Right hindlimb (tissue), 1 donor: ENCODE results near the gene NEO1.

Source experiments
- DNase-seq: peaks from one replicate; pipeline ENCODE4 v3.0.0-alpha.2; 2018

Gene NEO1

DNA sequence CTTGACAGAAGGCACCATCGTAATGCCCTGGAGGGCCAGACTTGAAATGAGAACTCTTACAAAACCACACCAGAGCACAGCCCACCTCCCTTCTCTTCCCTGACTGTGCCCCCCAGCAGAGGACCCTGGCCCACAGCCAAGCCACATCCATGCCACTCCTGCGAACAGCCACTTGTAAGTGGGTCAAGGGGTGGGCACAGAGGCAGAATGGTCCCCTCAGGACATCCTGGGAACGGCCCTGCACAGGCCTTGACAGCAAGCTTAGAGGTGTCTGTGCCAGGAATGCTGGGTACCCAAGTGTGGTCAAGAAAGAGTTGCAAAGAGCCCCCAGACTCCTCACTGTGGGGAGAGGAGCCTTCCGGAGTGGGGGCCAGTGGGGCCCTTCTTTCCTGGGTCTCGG lies 283.2 kb downstream of the NEO1 start:
- DNase-seq, result no peak

DNA sequence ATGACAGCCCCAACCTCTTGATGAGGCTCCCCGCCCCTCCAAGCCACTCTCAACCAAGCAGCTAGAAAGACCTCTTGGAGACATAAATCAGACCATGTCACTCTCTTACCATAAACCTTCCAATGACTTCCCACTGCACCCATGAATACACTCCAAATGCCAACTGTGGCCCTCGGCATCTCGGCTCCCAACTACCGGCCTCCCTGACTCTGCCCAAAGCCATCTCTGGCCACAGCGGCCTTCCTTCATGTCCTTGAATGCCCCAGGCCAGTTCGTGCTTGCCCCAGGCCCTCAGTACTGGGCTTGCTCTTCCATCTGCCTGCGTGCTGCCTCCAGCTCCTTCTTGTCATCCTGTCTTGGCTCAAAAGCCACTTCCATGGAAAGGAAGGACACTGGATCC lies 284.5 kb downstream of the NEO1 start:
- no peak for DNase-seq

DNA sequence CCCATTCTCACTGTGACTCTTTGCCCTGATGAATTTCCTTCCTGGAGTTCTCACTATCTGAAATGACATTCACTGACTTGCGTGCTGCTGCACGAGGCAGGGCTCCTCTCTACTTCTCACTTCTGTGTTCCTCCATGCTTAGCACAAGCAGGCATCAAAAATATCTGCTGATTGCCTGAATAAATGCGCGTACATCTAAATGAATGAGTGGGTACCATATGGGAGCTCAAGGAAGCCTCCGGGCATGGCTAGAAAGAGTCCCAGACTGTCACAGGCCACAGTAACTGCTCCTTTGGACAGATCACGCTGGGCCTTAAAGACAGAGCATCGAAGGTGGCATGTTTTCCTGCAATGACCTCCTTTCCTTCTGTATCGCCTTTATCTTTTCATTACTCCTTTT lies 284.9 kb downstream of the NEO1 start:
- DNase-seq, result no peak

DNA sequence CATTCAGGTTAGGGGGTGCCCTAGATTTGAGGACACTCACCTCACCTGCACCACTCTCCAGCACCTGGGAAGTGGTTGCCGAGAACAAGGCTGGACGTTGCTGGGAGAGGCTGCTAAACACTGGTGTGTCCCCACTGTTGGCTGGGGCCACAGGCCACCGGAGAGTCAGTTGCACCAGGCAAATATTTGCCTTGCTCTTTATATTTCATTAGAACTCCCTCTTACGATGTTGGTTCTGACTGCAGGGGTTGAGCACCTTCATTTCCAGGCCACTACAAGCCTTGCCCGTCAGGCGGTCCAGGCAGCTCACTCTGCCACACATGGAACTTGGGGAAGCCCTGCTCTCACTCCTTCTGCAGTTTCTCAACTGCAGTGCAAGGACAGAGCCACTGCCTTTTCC lies 285.8 kb downstream of the NEO1 start:
- DNase-seq, result no peak

DNA sequence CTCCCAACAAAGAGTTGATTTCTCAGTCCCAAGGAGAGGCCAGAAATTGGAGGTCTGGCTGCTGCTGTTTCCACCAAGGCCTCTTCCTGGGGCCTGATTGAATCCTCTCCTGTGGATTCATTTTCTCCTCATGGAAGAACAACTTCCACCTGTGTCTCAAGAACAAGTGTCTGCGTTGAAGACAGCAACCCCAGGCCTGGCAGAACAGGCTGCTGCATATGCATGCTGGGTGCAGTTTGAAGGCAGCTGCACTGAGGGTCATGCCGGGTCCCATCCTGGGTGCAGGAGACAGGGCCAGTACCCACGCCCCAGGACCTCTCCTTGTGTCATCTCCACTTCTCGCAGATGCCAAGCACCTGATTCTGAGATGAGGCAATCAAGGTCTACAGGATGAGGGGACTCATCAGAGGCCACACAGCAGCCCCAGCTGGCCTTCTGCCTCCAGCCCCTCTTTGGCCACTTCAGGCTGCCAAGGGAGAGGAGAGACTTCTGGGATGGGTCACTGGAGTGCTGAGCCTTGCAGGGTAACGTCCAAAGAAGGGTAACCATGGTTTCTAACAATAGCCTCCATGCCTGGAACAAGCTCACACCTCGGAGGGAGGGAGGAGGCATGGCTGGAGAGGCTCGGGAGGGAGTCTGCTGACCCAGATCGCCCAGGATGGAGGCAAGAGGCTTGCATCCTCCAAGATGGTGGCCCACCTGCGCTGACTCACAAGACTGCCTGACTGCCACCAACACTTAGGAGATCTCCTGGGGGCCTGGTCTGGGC lies 286.5 kb downstream of the NEO1 start:
- no peak for DNase-seq

DNA sequence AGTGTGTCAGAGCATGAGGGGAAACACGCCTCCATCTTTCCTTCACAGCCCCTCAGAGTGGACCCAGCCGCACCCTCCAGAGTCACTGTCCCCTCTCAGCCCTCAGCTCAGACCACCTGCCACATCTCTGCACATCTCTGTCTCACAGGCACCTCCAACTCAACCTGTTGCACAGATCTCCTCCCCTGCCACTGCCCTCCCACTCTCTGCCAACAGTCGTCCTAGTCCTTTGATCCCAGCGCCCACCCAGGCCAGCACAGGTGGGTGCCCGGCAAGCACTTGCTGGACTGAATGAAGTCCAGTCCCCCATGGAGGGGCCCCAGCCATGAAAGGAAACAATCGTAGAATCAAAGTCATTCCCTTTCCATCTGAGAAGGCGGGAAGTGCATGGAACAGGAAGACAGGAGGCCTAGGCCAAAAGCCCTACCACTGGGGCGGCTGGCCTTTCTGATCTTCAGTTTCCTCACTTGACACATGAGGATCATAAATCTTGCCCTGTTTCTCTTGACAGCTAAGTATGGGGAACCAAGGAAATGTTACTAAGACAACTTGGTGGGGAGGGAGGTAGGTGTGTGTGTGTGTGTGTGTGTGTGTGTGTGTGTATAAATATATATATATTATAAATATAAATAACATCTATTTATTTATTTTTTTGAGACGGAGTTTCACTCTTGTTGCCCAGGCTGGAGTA lies 288.4 kb downstream of the NEO1 start:
- DNase-seq, result no peak

DNA sequence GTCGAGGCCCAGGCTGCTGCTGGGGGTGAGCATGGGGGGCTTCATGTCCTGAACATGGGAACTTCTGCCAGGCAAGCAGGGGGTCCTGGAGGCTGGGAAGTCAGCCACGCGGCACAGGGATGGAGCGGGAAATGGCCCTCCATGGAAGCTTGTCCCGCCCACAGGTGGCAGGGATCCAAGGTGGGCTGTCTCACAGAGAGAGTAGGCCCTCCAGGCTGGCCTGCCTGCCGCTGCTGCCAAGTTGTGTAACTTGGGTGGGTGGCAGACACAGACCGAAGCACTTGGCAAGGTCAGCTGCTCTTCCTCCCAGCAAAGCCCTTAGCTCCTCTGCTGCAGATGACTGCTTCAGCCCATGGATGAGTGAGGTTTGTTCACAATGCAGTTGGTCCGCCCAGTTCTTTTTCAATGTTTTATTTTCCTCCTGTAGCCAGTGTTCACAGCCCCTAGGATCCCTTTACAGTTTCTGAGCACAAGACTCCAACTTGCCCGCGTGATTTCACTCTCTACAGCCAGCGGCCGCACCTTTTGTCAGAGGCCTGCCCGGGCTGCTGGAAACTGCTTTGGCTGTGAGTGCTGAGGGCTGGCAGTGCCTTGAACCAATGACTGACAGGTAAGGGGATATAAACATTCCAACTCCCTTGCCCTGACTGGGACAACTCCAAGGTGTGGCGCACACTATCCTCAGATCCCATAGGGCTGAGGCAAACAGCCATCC lies 289.8 kb downstream of the NEO1 start:
- peak; percentile 49 for DNase-seq

DNA sequence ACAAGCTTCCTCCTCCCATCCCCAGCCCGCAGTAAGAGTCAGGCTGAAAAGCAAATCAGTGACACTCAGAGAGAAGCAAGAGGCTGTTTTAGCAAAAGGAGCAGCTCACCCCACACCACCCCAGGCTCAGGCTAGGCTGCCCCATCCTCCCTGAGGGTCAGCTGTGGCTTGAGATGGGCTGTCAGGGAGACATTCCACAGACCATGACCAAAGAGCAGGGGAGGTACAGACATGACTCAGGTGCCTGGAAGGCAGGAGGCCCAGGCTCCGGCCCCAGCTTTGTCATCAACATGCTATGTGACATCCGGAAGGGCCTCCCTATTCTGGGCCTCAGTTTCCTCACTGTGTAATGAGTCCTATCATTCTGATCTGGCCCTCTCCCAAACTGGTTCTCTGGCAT lies 291.8 kb downstream of the NEO1 start:
- no peak for DNase-seq

DNA sequence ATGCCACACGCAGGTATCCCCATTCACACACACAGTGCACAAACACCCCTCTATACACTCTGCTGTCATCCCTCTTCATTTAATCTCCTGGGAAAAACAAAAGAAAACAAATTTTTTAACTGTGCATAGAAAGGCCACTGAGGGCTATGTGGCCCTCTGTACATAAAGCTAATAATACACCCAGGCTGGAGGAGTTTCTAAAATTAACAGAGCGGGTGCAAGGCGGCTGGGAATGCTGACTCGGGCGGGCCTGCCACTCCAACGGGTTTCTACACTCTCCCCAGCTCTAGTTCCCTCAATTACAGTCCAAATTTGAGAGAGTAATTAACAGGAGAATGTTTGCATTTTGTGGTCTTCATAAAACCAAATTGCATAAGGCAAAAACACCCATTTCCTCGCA lies 293.4 kb downstream of the NEO1 start:
- DNase-seq, result no peak

DNA sequence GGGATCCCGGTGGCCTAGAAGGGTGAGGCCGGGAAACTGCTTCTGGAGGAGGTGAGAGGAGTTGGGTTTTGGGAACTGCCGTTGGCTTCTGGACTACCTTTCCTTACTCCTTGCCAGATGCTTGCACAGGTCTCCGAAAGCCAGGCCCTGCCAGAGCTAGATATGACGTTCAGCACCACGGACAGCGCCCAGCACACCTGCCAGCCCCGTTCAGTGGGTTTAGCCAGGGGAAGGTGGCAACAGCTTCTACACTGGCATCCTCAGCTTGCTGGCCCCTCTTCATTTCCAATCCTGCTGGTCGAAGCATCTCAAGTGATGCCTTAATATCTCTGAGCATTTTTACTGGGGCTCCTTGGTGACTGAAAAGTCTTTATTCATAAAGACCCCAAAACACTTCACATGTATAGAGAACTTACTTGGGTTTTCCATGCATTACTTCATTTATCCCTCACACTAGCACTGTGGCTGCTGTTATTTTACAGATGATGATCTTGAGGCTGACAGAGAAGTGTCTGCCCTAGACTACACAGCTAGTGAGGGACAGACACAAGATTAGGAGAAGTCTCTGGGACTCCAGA lies 294.6 kb downstream of the NEO1 start:
- peak; percentile 44 for DNase-seq

DNA sequence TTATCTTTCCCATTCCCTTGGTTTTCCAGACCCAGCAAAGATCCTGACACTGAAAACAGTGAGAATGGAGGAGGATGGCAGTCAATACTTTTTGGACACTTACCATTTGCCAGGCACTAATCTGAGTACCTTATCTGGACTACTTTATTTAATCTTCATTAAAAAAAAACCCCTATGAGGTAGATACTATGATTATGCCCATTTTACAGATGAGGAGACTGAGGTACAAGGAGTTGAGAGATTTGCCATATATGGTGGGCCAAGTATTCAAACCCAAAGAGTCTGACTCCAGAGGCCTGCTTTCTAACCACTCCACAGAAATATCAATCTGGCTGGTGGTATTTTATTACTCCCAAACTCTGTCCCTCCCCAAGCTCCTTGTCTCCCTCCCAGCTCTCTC lies 296.9 kb downstream of the NEO1 start:
- DNase-seq, result no peak

DNA sequence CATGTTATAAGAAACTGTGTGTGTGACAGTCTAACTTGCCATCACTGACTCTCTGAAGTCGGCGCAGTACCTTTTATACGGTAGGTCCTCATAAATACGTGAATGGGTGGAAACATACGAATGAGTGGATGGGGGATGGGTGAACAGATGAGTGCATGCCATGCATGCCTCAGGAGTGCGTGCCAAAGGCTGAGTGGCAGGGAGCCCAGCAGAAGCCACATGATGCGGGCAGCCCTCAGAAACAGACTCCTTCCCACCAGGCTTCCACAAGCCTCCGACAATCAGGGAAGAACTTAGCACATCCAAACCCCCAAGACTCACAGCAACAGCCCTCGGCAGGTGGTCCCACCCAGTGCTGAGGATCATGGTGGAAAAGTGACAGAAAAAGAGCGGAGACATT lies 299.8 kb downstream of the NEO1 start:
- no peak for DNase-seq

DNA sequence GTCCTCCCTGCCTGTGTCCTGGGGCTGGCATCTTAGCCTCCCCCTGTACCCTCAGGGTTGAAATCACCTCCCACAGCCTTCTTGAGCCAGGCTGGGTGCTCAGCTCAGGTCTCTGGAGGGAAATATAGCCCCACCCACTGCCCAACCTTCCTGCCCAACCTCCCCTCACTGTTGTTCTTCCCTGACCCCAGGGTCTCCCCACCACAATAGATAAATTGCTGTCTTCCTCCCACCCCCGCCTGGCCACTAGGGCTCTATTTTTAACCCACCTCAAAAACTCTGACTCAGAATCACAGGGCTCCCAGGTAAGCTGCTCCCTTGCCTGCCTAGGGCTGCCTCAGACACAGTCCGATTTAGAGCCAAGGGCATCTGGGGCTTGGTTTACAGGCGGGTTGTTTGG lies 301.5 kb downstream of the NEO1 start:
- no peak for DNase-seq

DNA sequence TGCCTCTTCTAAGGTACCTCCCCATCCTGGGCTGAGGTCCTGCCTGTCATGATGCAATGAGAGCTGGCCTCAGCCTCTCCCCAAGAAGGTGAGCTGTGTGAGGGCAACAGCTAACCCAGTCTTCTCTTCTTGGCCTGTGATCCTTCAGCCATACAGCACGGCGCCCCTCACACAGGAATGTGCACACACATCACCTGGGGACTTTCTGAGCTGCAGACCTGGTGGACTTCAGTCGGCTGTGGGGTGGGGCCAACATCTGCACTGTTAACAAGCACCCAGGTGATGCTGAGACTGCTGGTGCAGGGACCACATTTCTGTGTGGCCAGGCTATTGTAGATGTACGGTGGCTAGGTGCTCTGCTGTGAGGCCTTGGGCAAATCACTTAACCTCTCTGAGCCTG lies 302.0 kb downstream of the NEO1 start:
- DNase-seq, result no peak
